ENCODE data around the gene CCM2L.
A peak's percentile ranks its signal among the peaks of the same experiment; 100 is the strongest.

CCM2L gene

DNA sequence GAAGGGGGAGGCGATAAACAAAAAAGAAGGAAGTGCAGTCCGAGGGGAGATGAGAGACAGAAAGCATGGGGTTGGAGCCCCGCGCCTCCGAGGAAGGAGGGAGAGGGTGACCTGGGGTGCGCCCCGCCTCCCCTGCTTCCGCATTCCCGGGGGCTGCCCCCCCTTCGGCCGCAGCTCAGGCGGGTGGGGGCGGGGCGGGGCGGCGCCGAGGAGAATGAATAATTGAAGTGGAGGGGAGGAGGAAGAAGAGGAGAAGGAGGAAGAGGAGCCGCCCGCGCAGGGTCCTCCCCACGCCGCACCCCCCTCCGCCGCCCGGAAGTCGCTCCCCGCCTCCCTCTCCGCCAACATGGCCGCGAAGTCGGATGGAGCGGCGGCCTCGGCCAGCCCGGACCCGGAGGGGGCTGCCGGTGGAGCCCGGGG is 42.4 kb upstream of the CCM2L start, which contains the start of gene XKR7:
TSS of gene XKR7 (plus strand) at position 322 of the 420 bp plus-strand sequence. CDS start at position 347, 25 bp downstream.
- no peaks in the 10 kb centered on the region for H3K79me2 ChIP-seq (ENCODE audit: control insufficient read depth, insufficient read depth, low read length, poor library complexity)
- peak within 1 kb of the TSS; percentile 73 for H3K4me3 ChIP-seq (ENCODE audit: low read depth, low read length)
- H3K18ac ChIP-seq (ENCODE audit: low read length), result no peak within 1 kb of the TSS
- no peak within 1 kb of the TSS for H4K8ac ChIP-seq (ENCODE audit: low read depth, low read length)
- no peak within 1 kb of the TSS for H3K23ac ChIP-seq (ENCODE audit: low read length)
- no peak within 1 kb of the TSS for H2AK5ac ChIP-seq (ENCODE audit: low read length)
- DNase-seq, result no peak
- no peak within 1 kb of the TSS for H3K9ac ChIP-seq (ENCODE audit: low read length)
- peaks cover 11% of the 10 kb centered on the region for H3K27me3 ChIP-seq (ENCODE audit: insufficient read depth, low read length)
- no peaks in the 10 kb centered on the region for H3K9me3 ChIP-seq (ENCODE audit: insufficient read depth, low read depth, low read length)
- no peak within 1 kb of the TSS for H3K27ac ChIP-seq (ENCODE audit: low read depth, low read length)
- no peak within 1 kb of the TSS for H3K4ac ChIP-seq (ENCODE audit: low read depth, low read length)
- no CpG with 5 or more reads among the region's 38 CpGs for WGBS (ENCODE audit: extremely low coverage, insufficient coverage, insufficient read length)
- H2BK120ac ChIP-seq (ENCODE audit: insufficient read depth, low read length, poor library complexity), result no peak within 1 kb of the TSS
- H4K12ac ChIP-seq (ENCODE audit: low read depth, low read length), result no peak within 1 kb of the TSS
- H3K4me2 ChIP-seq (ENCODE audit: low read length), result peak within 1 kb of the TSS; percentile 92
- H2BK5ac ChIP-seq (ENCODE audit: low read depth, low read length, poor library complexity), result no peak within 1 kb of the TSS
- no peak within 1 kb of the TSS for H3K14ac ChIP-seq (ENCODE audit: low read length)
- no peak within 1 kb of the TSS for H2BK12ac ChIP-seq (ENCODE audit: low read length)
- H2AFZ ChIP-seq (ENCODE audit: insufficient read depth, low read length, poor library complexity), result peak within 1 kb of the TSS; percentile 69
- no peaks in the 10 kb centered on the region for H3K36me3 ChIP-seq (ENCODE audit: control insufficient read depth in 1 of 2, insufficient read depth in 2 of 2, low read length in 2 of 2)
- peaks cover 9 to 13% of the 10 kb centered on the region in 2 experiments for H3K4me1 ChIP-seq (ENCODE audit: control insufficient read depth in 1 of 2, insufficient read depth in 2 of 2, low read length in 2 of 2)
- peaks cover 4% of the 10 kb centered on the region for H3K79me1 ChIP-seq (ENCODE audit: low read length)
- H4K91ac ChIP-seq (ENCODE audit: low read depth, low read length), result no peak within 1 kb of the TSS

DNA sequence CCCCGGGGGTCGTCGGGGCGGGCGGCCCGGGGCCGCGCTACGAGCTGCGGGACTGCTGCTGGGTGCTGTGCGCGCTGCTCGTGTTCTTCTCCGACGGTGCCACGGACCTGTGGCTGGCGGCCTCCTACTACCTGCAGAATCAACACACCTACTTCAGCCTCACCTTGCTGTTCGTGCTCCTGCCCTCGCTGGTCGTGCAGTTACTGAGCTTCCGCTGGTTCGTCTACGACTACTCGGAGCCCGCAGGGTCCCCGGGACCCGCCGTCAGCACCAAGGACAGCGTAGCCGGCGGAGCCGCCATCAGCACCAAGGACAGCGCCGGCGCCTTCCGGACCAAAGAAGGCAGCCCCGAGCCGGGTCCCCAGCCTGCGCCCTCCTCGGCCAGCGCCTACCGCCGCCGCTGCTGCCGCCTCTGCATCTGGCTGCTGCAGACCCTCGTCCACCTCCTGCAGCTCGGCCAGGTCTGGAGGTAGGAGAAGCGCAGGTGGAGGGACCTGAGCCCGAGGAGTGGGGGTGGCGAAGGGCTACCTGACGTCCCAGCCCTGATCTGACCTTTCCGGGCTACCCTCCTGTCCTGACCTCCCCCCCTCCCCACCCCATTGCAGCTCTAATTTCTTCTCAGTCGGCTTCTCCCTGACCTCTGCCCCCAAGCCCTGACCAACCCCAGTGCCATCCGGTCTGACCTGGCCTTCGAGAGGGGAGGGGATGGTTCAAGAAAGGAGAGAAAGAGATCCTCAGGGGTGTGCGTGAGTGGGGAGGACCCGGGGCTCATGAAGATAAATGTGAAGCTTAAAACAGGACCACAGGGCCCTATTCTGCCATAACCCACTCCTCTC is 41.7 kb upstream of the CCM2L start:
- peaks cover under 1% of the 10 kb centered on the region for H3K79me2 ChIP-seq (ENCODE audit: control insufficient read depth, insufficient read depth, low read length, poor library complexity)
- no peak overlapping the region for H4K12ac ChIP-seq (ENCODE audit: low read depth, low read length)
- H3K27ac ChIP-seq (ENCODE audit: low read depth, low read length), result no peak overlapping the region
- H4K8ac ChIP-seq (ENCODE audit: low read depth, low read length), result no peak overlapping the region
- no peak overlapping the region for H2BK5ac ChIP-seq (ENCODE audit: low read depth, low read length, poor library complexity)
- peak; percentile 69 to 90 for DNase-seq
- H2BK12ac ChIP-seq (ENCODE audit: low read length), result no peak overlapping the region
- no peak overlapping the region for H2BK120ac ChIP-seq (ENCODE audit: insufficient read depth, low read length, poor library complexity)
- peak overlapping the region; percentile 73 for H3K4me3 ChIP-seq (ENCODE audit: low read depth, low read length)
- WGBS (ENCODE audit: extremely low coverage, insufficient coverage, insufficient read length), result no CpG with 5 or more reads among the region's 57 CpGs
- no peak overlapping the region for H4K91ac ChIP-seq (ENCODE audit: low read depth, low read length)
- H3K79me1 ChIP-seq (ENCODE audit: low read length), result peaks cover 6% of the 10 kb centered on the region
- H3K4ac ChIP-seq (ENCODE audit: low read depth, low read length), result no peak overlapping the region
- peak overlapping the region; percentile 69 for H2AFZ ChIP-seq (ENCODE audit: insufficient read depth, low read length, poor library complexity)
- peak overlapping the region; percentile 92 for H3K4me2 ChIP-seq (ENCODE audit: low read length)
- no peak overlapping the region for H3K18ac ChIP-seq (ENCODE audit: low read length)
- peaks cover 13 to 19% of the 10 kb centered on the region in 2 experiments for H3K4me1 ChIP-seq (ENCODE audit: control insufficient read depth in 1 of 2, insufficient read depth in 2 of 2, low read length in 2 of 2)
- H3K9ac ChIP-seq (ENCODE audit: low read length), result no peak overlapping the region
- no peaks in the 10 kb centered on the region for H3K36me3 ChIP-seq (ENCODE audit: control insufficient read depth in 1 of 2, insufficient read depth in 2 of 2, low read length in 2 of 2)
- no peaks in the 10 kb centered on the region for H3K9me3 ChIP-seq (ENCODE audit: insufficient read depth, low read depth, low read length)
- peaks cover 11% of the 10 kb centered on the region for H3K27me3 ChIP-seq (ENCODE audit: insufficient read depth, low read length)
- no peak overlapping the region for H3K14ac ChIP-seq (ENCODE audit: low read length)
- H3K23ac ChIP-seq (ENCODE audit: low read length), result no peak overlapping the region
- no peak overlapping the region for H2AK5ac ChIP-seq (ENCODE audit: low read length)

DNA sequence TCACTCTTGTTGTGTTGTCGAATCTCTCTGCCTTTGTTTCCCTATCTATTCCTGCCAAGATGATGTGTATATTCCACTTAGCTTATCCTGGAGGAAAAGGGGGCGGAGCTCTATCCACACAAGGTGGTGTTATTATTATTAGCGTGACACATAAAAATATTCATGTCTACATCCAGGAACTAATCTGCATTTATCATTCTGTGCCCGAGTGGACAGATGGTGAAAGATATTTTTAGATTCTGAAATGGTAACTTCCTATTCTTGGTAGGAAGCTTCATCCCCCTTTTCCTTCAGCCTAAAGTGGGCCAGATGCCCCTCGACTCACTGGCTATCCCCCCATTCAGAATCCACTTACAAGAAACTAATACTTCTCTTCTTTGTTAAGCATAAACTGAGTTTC is 40.2 kb upstream of the CCM2L start:
- H3K4ac ChIP-seq (ENCODE audit: low read depth, low read length), result no peak overlapping the region
- no peak overlapping the region for H3K27ac ChIP-seq (ENCODE audit: low read depth, low read length)
- peaks cover 18 to 19% of the 10 kb centered on the region in 2 experiments for H3K4me1 ChIP-seq (ENCODE audit: control insufficient read depth in 1 of 2, insufficient read depth in 2 of 2, low read length in 2 of 2)
- H3K9ac ChIP-seq (ENCODE audit: low read length), result no peak overlapping the region
- no peak overlapping the region for H2AFZ ChIP-seq (ENCODE audit: insufficient read depth, low read length, poor library complexity)
- no CpG with 5 or more reads among the region's 5 CpGs for WGBS (ENCODE audit: extremely low coverage, insufficient coverage, insufficient read length)
- H3K79me2 ChIP-seq (ENCODE audit: control insufficient read depth, insufficient read depth, low read length, poor library complexity), result peaks cover 1% of the 10 kb centered on the region
- H4K8ac ChIP-seq (ENCODE audit: low read depth, low read length), result no peak overlapping the region
- H3K9me3 ChIP-seq (ENCODE audit: insufficient read depth, low read depth, low read length), result peaks cover 2% of the 10 kb centered on the region
- H3K27me3 ChIP-seq (ENCODE audit: insufficient read depth, low read length), result peaks cover 11% of the 10 kb centered on the region
- H3K18ac ChIP-seq (ENCODE audit: low read length), result no peak overlapping the region
- H3K4me2 ChIP-seq (ENCODE audit: low read length), result no peak overlapping the region
- no peak overlapping the region for H2BK5ac ChIP-seq (ENCODE audit: low read depth, low read length, poor library complexity)
- peaks cover 7% of the 10 kb centered on the region for H3K79me1 ChIP-seq (ENCODE audit: low read length)
- no peak overlapping the region for H2BK120ac ChIP-seq (ENCODE audit: insufficient read depth, low read length, poor library complexity)
- H2AK5ac ChIP-seq (ENCODE audit: low read length), result no peak overlapping the region
- H4K91ac ChIP-seq (ENCODE audit: low read depth, low read length), result no peak overlapping the region
- H3K14ac ChIP-seq (ENCODE audit: low read length), result no peak overlapping the region
- H2BK12ac ChIP-seq (ENCODE audit: low read length), result no peak overlapping the region
- H3K23ac ChIP-seq (ENCODE audit: low read length), result no peak overlapping the region
- DNase-seq, result no peak
- H3K36me3 ChIP-seq (ENCODE audit: control insufficient read depth in 1 of 2, insufficient read depth in 2 of 2, low read length in 2 of 2), result no peaks in the 10 kb centered on the region
- H4K12ac ChIP-seq (ENCODE audit: low read depth, low read length), result no peak overlapping the region
- H3K4me3 ChIP-seq (ENCODE audit: low read depth, low read length), result no peak overlapping the region

DNA sequence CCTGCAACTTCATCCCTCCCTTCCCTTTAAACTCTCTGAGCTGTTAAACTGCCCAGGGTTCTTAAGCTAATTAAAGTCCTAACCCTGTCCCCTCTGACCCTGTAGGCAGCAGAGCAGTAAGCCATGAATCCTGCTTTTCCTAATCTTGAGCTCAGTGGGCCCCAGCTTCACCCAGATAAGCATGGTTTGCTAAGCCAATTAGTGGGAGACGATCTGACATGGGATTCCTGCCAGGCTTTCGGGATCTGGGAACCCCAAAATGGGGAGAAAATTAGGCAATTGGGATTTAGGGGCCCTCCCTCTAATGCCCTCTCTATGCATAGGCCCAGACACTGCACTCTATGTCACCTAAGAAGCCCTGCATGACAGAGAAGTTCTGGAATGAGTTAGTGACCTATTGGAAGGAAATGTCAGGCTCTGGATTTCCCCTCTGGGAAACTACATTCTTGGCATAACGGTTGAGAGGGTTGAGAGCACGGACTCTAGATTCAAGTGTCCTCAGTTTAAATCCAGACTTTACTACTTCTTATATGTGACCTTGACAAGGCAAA is 37.7 kb upstream of the CCM2L start:
- no peak overlapping the region for H3K4ac ChIP-seq (ENCODE audit: low read depth, low read length)
- peak overlapping the region; percentile 5 for H4K91ac ChIP-seq (ENCODE audit: low read depth, low read length)
- peaks cover 1% of the 10 kb centered on the region for H3K79me2 ChIP-seq (ENCODE audit: control insufficient read depth, insufficient read depth, low read length, poor library complexity)
- peak overlapping the region; percentile 63 for H3K27ac ChIP-seq (ENCODE audit: low read depth, low read length)
- peak; percentile 66 to 91 for DNase-seq
- H2AFZ ChIP-seq (ENCODE audit: insufficient read depth, low read length, poor library complexity), result no peak overlapping the region
- H2BK120ac ChIP-seq (ENCODE audit: insufficient read depth, low read length, poor library complexity), result no peak overlapping the region
- peaks cover 7% of the 10 kb centered on the region for H3K79me1 ChIP-seq (ENCODE audit: low read length)
- no CpG with 5 or more reads among the region's 4 CpGs for WGBS (ENCODE audit: extremely low coverage, insufficient coverage, insufficient read length)
- H3K4me2 ChIP-seq (ENCODE audit: low read length), result peak overlapping the region; percentile 30
- no peak overlapping the region for H3K18ac ChIP-seq (ENCODE audit: low read length)
- no peaks in the 10 kb centered on the region for H3K36me3 ChIP-seq (ENCODE audit: control insufficient read depth in 1 of 2, insufficient read depth in 2 of 2, low read length in 2 of 2)
- H4K12ac ChIP-seq (ENCODE audit: low read depth, low read length), result no peak overlapping the region
- H3K27me3 ChIP-seq (ENCODE audit: insufficient read depth, low read length), result peaks cover 2% of the 10 kb centered on the region
- peak overlapping the region; percentile 7 for H2BK5ac ChIP-seq (ENCODE audit: low read depth, low read length, poor library complexity)
- no peak overlapping the region for H2BK12ac ChIP-seq (ENCODE audit: low read length)
- peaks cover 20 to 23% of the 10 kb centered on the region in 2 experiments for H3K4me1 ChIP-seq (ENCODE audit: control insufficient read depth in 1 of 2, insufficient read depth in 2 of 2, low read length in 2 of 2)
- H2AK5ac ChIP-seq (ENCODE audit: low read length), result no peak overlapping the region
- H3K23ac ChIP-seq (ENCODE audit: low read length), result no peak overlapping the region
- peaks cover 2% of the 10 kb centered on the region for H3K9me3 ChIP-seq (ENCODE audit: insufficient read depth, low read depth, low read length)
- H3K9ac ChIP-seq (ENCODE audit: low read length), result no peak overlapping the region
- H3K4me3 ChIP-seq (ENCODE audit: low read depth, low read length), result no peak overlapping the region
- H3K14ac ChIP-seq (ENCODE audit: low read length), result peak overlapping the region; percentile 10
- H4K8ac ChIP-seq (ENCODE audit: low read depth, low read length), result no peak overlapping the region
